Osteoblast (primary cell): ENCODE data around the gene GPATCH4. TPM values are rescaled to one million over a fixed set of nuclear protein-coding genes. Genes with fewer than 3 reads are reported as not detected.

Source experiments
- DNase-seq: peaks from one replicate; pipeline ENCODE4 v3.0.0; 2011; ENCODE audit warnings: low spot score, mixed read lengths; ENCODE audit not compliant: insufficient read length; ENCODE audit errors: missing footprints
- H2AFZ ChIP-seq: 2 replicates; pipeline ENCODE4 v1.6.0; 2011; ENCODE audit warnings: mild to moderate bottlenecking, low read length
- H3K27ac ChIP-seq: 2 replicates; pipeline ENCODE4 v1.5.1; 2011; ENCODE audit warnings: mild to moderate bottlenecking, low read depth, low read length, moderate library complexity
- H3K27me3 ChIP-seq: 2 replicates; pipeline ENCODE4 v1.6.0; 2012; ENCODE audit warnings: mild to moderate bottlenecking, control low read depth, inconsistent platforms, low read length, moderate library complexity; ENCODE audit not compliant: insufficient read depth
- H3K36me3 ChIP-seq: 2 replicates; pipeline ENCODE4 v1.5.1; 2011; ENCODE audit warnings: mild to moderate bottlenecking, low read length, control low read depth, moderate library complexity; ENCODE audit not compliant: insufficient read depth
- H3K4me1 ChIP-seq: 2 replicates; pipeline ENCODE4 v1.5.1; 2011; ENCODE audit warnings: mild to moderate bottlenecking, low read length, control low read depth, moderate library complexity; ENCODE audit not compliant: insufficient read depth
- H3K4me2 ChIP-seq: 2 replicates; pipeline ENCODE4 v1.6.0; 2011; ENCODE audit warnings: mild to moderate bottlenecking, low read length; ENCODE audit not compliant: insufficient read depth
- H3K4me3 ChIP-seq: fragments of 200-600 bp; sonication (generic); 3 replicates; pipeline ENCODE4 v1.5.1; 2012; ENCODE audit warnings: mild to moderate bottlenecking, low read length, inconsistent platforms; ENCODE audit not compliant: insufficient read depth
- H3K79me2 ChIP-seq: 2 replicates; pipeline ENCODE4 v1.6.0; 2012; ENCODE audit warnings: mild to moderate bottlenecking, low read length, control low read depth, inconsistent platforms; ENCODE audit not compliant: insufficient read depth
- H3K9me3 ChIP-seq: 2 replicates; pipeline ENCODE4 v1.5.1; 2011; ENCODE audit warnings: low read depth, low read length, control low read depth
- H4K20me1 ChIP-seq: 2 replicates; pipeline ENCODE4 v1.6.0; 2012; ENCODE audit warnings: mild to moderate bottlenecking, low read length, control low read depth; ENCODE audit not compliant: insufficient read depth
- total RNA-seq: library from RNA; depleted of rRNA; stranded (reverse); fragments of >200 nt; gene quantifications from 2 replicates; pipeline ENCODE4 v1.2.3, GENCODE V29; 2012
- TF ChIP-seq, protein P1 (sequence below): IDR thresholded peaks from 2 replicates; pipeline ENCODE4 v1.5.1; 2011; ENCODE audit warnings: mild to moderate bottlenecking, low read depth, low read length, moderate library complexity; ENCODE audit errors: extremely low read depth

Gene GPATCH4
- total RNA-seq, 1 donor, result 8.0 TPM

DNA sequence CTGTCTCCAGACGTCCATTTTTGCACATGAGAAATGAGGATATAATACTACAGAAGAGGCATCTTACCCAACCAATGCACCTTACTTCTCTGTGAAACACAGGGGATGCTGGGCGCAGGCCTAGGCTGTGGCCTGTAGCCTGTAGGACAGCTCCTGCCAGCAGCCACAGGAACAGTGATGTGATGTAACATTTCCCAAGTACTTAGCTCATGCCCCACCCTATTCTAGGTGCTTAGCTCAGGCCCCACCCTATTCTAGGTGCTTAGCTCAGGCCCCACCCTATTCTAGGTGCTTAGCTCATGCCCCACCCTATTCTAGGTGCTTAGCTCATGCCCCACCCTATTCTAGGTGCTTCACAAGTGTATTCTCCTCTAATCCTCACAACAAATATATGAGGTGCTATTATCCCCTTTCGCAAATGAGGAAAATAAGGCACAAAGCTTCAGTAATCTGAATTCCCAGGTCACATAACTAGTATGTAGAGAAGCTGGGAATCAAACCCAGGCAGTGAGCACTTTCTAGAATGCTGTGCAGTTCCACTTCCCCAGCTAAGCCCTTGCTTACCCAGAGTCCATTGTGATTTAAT lies 14.3 kb downstream of the GPATCH4 start:
- Histone ChIP-seq H3K27ac (no peak overlapping the region), H3K27me3 (peaks cover 3% of the 10 kb centered on the region), H3K4me1 (peaks cover 7% of the 10 kb centered on the region), H3K79me2 (peaks cover 3% of the 10 kb centered on the region), H3K4me3 (no peak overlapping the region), H4K20me1 (no peaks in the 10 kb centered on the region), H3K9me3 (no peaks in the 10 kb centered on the region), H3K36me3 (no peaks in the 10 kb centered on the region), H3K4me2 (no peak overlapping the region), H2AFZ (no peak overlapping the region)
- no peak for DNase-seq
- TF ChIP-seq, protein P1, sequence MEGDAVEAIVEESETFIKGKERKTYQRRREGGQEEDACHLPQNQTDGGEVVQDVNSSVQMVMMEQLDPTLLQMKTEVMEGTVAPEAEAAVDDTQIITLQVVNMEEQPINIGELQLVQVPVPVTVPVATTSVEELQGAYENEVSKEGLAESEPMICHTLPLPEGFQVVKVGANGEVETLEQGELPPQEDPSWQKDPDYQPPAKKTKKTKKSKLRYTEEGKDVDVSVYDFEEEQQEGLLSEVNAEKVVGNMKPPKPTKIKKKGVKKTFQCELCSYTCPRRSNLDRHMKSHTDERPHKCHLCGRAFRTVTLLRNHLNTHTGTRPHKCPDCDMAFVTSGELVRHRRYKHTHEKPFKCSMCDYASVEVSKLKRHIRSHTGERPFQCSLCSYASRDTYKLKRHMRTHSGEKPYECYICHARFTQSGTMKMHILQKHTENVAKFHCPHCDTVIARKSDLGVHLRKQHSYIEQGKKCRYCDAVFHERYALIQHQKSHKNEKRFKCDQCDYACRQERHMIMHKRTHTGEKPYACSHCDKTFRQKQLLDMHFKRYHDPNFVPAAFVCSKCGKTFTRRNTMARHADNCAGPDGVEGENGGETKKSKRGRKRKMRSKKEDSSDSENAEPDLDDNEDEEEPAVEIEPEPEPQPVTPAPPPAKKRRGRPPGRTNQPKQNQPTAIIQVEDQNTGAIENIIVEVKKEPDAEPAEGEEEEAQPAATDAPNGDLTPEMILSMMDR, result no peak

DNA sequence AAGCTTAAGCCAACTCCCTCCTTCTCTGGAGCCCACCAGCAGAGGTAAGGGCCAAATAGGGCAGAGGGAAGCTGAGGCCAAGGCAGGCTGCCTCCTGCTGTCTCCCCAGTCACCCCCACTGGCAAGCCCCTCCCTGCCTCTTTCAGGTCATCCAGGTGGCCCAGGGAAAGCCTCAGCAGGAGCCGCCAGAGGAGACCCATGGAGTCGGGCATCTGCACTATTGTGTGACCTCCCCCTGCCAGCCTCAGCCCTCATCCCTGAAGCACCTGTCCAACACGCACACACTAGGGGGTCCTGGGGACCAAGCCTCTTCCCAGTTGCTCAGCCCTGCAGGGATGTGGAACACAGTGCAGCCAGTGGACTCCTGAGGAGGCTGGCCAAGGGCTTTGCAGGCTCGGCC lies 15.0 kb downstream of the GPATCH4 start:
- no peak for DNase-seq
- Histone ChIP-seq H3K27ac (no peak overlapping the region), H3K4me1 (peaks cover 5% of the 10 kb centered on the region), H3K9me3 (no peaks in the 10 kb centered on the region), H2AFZ (no peak overlapping the region), H4K20me1 (no peaks in the 10 kb centered on the region), H3K36me3 (no peaks in the 10 kb centered on the region), H3K4me3 (no peak overlapping the region), H3K79me2 (no peaks in the 10 kb centered on the region), H3K4me2 (no peak overlapping the region), H3K27me3 (peaks cover 3% of the 10 kb centered on the region)
- TF ChIP-seq, protein P1, result no peak

DNA sequence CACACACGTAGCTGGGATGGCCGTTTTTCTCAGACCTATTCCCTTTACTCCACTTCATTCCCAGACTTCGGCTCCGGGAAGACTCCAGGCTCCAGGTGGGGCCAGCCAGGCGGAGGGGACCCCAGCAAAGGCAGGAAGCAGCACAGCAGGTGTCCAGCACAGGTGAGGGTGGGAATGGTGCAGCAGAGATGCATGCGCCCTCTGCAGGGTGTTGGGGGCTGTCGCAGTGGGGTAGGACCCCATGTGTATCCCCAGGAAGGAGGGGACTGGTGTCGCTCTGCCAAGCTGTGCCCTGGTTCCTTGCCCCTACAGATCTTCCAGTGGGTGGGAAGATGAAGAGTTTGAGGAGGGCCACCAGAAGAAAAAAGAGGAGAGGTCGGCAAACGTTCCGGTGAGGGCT lies 16.5 kb downstream of the GPATCH4 start:
- Histone ChIP-seq H3K4me1 (no peaks in the 10 kb centered on the region), H2AFZ (no peak overlapping the region), H3K4me3 (no peak overlapping the region), H3K36me3 (no peaks in the 10 kb centered on the region), H3K27me3 (peaks cover 3% of the 10 kb centered on the region), H4K20me1 (no peaks in the 10 kb centered on the region), H3K4me2 (no peak overlapping the region), H3K79me2 (no peaks in the 10 kb centered on the region), H3K27ac (no peak overlapping the region), H3K9me3 (no peaks in the 10 kb centered on the region)
- peak; percentile 76 for DNase-seq
- TF ChIP-seq, protein P1, result peak; percentile 6

DNA sequence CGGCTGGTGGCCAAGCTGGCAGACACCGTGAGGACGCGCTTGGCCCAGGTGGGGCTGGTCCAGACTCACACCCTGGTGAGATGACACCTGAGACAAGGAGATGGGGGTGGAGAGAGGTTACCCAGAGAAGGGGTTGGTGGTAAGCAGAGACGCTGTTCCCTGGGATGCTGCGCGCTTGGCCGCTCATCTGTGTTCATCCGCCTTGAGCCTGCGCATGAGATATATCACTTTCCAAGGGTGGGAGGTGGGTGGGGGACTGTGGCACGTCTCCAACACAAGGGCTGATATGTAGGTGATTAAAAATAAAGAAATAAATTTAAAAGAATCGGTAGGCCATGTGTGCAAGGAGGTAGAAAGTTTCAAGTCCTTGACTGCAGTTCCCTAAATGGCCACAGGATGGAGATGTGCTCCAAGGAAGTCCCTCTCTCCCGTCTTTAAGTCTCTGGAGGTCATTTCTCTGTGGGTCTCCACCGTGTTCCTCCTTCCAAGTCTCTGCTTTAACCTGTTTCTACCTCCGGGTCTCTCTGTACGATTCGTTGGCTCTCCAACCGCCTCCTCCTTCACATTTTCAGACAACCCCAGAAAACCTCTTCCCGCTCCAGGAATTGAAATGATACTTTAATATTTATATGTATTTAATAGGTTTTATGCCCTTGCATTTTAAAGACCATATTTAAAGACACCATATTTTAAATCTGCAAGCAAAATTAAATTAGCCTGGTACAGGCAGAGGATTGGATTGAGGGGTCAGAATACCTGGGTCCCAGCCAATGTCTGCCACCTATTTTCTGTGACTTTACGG lies 17.3 kb downstream of the GPATCH4 start:
- H3K4me2 ChIP-seq, result no peak overlapping the region

More for the DNA sequence above, 17.3 kb downstream of the GPATCH4 start:
- DNase-seq, result peak; percentile 97
- peaks cover 3% of the 10 kb centered on the region for H3K27me3 ChIP-seq
- no peaks in the 10 kb centered on the region for H3K4me1 ChIP-seq
- no peaks in the 10 kb centered on the region for H3K9me3 ChIP-seq
- H3K27ac ChIP-seq, result no peak overlapping the region
- no peak overlapping the region for H3K4me3 ChIP-seq
- peak overlapping the region; percentile 83 for H2AFZ ChIP-seq
- H3K79me2 ChIP-seq, result no peaks in the 10 kb centered on the region
- H3K36me3 ChIP-seq, result no peaks in the 10 kb centered on the region
- TF ChIP-seq, protein P1, result peak; percentile 92
- H4K20me1 ChIP-seq, result no peaks in the 10 kb centered on the region
